ENCODE measurements around the gene TMEM255B. TPM values are rescaled to one million over a fixed set of nuclear protein-coding genes. Genes with fewer than 3 reads are reported as not detected.

Gene TMEM255B
- total RNA-seq, 1 experiment from 2014 or later: 7.7 TPM

- Histone ChIP-seq H3K9me2 (ENCODE audit: insufficient read depth) (no peaks in the 10 kb centered on the region), H3K79me2 (ENCODE audit: insufficient read depth, low read length) (no peaks in the 10 kb centered on the region), H3K27me3 (ENCODE audit: insufficient read depth, low read length) (no peaks in the 10 kb centered on the region), H3K4me1 (ENCODE audit: control insufficient read depth in 1 of 2, insufficient read depth in 2 of 2, low read length in 2 of 2) (peaks cover 29 to 43% of the 10 kb centered on the region in 2 experiments), H3K27ac (ENCODE audit: low read depth, low read length) (peak overlapping the region; percentile 39), H3K4me2 (ENCODE audit: low read length) (no peak overlapping the region), H3K9me3 (ENCODE audit: control insufficient read depth in 1 of 2, insufficient read depth in 1 of 2, low read depth in 1 of 2, low read length in 2 of 2) (no peaks in the 10 kb centered on the region), H2AFZ (ENCODE audit: low read depth, low read length, poor library complexity, severe bottlenecking) (no peak overlapping the region), H3K9ac (ENCODE audit: low read length) (no peak overlapping the region), H3K4me3 (replicated peaks in 1 of 2; ENCODE audit: low read depth in 1 of 2, low read length in 2 of 2) (no peak overlapping the region), H3K36me3 (ENCODE audit: control insufficient read depth in 1 of 2, insufficient read depth in 2 of 2, low read length in 2 of 2) (peaks cover 0 to 4% of the 10 kb centered on the region in 2 experiments; a peak in 1 of 4 replicates), H4K20me1 (ENCODE audit: insufficient read depth) (no peaks in the 10 kb centered on the region)
- POLR2A ChIA-PET: no interaction called here
- ATAC-seq (no peak), DNase-seq (ENCODE audit: low read depth, low spot score) (no peak)
- no peak for TF ChIP-seq EZH2phosphoT487 (IDR thresholded peaks at IDR 0.05; ENCODE audit: borderline replicate concordance)
- TF ChIP-seq CEBPB (IDR thresholded peaks at IDR 0.05; ENCODE audit: low read depth): no peak
- TF ChIP-seq CTCF (IDR thresholded peaks at IDR 0.05 in 2 of 3, conservative IDR thresholded peaks at IDR 0.05 in 1 of 3; ENCODE audit: borderline replicate concordance in 1 of 3, insufficient read depth in 1 of 3, low read depth in 2 of 3, low read length in 2 of 3): no peak
- no peak for TF ChIP-seq ELF1 (IDR thresholded peaks at IDR 0.05; ENCODE audit: borderline replicate concordance, low read depth)
- TF ChIP-seq YY1 (IDR thresholded peaks at IDR 0.05; ENCODE audit: extremely low read depth, insufficient replicate concordance, low read depth, low read length): no peak
- TF ChIP-seq EGR1 (IDR thresholded peaks at IDR 0.05; ENCODE audit: low read depth): no peak
- no peak for TF ChIP-seq SIN3A (IDR thresholded peaks at IDR 0.05; ENCODE audit: low read depth)
- no peak for TF ChIP-seq POLR2A (IDR thresholded peaks at IDR 0.05; ENCODE audit: borderline replicate concordance, extremely low read depth, insufficient read depth, insufficient read length)
- no peak for TF ChIP-seq SRF (IDR thresholded peaks at IDR 0.05; ENCODE audit: low read depth)
- no peak for TF ChIP-seq TCF7L2 (IDR thresholded peaks at IDR 0.05; ENCODE audit: borderline replicate concordance, extremely low read depth, insufficient read depth, insufficient read length)
- no peak for TF ChIP-seq POLR2AphosphoS5 (IDR thresholded peaks at IDR 0.05; ENCODE audit: low read depth, low read length)
- CTCF ChIA-PET: no interaction called here
- BruUV-seq (replicated peaks): no TSS peak
- RAD21 ChIA-PET (ENCODE audit: low non-redundant PET in 1 of 2, low total read pairs in 2 of 2, uncharacterized antibody in 2 of 2, unreplicated experiment in 2 of 2): no interaction called here
- intact Hi-C loops (cut with micrococcal nuclease): no loop called here
Measured at GRCh38 chr13:113835461-113836270, 76.6 kb downstream of the TMEM255B start.
